ENCODE results near the gene GPR162.

DNA sequence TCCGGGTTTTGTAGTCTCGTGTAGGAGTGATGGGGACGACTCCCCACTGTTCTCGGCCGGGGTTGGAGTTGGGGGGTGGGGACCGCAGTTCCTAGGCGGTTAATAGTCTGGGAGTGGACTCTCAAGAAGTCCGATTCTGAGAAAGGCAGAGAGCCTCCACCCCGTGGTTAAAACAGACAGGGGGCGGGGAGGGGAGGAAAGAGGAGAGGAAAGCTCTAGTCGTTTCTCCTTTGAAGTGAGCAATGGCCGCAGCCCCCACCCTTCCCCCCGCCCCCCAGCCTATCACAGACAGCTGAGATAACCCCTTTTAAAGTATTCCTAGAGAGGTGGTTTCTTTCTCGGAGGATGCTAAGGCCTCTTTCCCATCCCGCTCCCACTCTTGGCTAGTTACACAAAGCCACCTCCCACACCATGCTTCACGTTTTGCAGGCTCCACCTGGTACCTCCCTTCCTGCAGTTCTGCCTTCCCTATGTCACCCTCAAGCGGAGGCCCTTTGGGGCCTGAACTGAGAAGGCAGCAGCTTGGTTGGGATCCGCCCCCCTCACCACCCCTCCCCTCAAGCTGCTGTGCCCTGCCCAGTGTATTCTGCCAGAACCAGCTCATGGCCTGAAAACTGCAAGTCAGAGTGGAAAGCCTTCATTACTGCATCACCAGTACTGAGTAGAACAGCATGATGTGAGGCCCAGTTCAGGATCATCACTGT lies 31.2 kb downstream of the GPR162 start:
- TF ChIP-seq, protein P1, sequence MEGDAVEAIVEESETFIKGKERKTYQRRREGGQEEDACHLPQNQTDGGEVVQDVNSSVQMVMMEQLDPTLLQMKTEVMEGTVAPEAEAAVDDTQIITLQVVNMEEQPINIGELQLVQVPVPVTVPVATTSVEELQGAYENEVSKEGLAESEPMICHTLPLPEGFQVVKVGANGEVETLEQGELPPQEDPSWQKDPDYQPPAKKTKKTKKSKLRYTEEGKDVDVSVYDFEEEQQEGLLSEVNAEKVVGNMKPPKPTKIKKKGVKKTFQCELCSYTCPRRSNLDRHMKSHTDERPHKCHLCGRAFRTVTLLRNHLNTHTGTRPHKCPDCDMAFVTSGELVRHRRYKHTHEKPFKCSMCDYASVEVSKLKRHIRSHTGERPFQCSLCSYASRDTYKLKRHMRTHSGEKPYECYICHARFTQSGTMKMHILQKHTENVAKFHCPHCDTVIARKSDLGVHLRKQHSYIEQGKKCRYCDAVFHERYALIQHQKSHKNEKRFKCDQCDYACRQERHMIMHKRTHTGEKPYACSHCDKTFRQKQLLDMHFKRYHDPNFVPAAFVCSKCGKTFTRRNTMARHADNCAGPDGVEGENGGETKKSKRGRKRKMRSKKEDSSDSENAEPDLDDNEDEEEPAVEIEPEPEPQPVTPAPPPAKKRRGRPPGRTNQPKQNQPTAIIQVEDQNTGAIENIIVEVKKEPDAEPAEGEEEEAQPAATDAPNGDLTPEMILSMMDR (optimal IDR thresholded peaks at IDR 0.05 in 1 of 3, IDR thresholded peaks at IDR 0.05 in 1 of 3, conservative IDR thresholded peaks at IDR 0.05 in 1 of 3; ENCODE audit: extremely low read depth in 1 of 3, insufficient read depth in 2 of 3, low read length in 3 of 3) = no peak
- TF ChIP-seq EZH2 (IDR thresholded peaks at IDR 0.05; ENCODE audit: low read length) = no peak
